ENCODE results near the gene CTDP1.

CTDP1 gene

DNA sequence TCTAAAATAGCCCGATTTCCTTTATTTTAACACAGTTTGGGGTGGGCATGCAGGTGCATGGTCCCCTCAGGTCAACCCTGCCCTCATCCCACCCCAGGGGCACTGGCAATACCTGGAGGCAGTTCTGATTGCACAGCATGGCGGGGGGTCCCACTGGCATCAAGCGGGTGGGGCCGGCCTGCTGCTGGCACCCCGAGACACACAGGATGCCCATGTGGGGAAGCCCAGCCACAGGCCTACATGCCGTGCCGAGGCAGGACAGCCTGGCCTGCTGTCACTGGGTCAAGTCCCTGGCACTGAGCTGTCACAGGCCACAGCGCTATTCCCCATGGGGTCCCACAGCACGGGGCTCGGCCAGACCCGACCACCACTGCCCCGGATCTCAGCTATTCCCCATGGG lies 106.2 kb downstream of the CTDP1 start:
- TF ChIP-seq, protein P1, sequence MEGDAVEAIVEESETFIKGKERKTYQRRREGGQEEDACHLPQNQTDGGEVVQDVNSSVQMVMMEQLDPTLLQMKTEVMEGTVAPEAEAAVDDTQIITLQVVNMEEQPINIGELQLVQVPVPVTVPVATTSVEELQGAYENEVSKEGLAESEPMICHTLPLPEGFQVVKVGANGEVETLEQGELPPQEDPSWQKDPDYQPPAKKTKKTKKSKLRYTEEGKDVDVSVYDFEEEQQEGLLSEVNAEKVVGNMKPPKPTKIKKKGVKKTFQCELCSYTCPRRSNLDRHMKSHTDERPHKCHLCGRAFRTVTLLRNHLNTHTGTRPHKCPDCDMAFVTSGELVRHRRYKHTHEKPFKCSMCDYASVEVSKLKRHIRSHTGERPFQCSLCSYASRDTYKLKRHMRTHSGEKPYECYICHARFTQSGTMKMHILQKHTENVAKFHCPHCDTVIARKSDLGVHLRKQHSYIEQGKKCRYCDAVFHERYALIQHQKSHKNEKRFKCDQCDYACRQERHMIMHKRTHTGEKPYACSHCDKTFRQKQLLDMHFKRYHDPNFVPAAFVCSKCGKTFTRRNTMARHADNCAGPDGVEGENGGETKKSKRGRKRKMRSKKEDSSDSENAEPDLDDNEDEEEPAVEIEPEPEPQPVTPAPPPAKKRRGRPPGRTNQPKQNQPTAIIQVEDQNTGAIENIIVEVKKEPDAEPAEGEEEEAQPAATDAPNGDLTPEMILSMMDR (conservative IDR thresholded peaks at IDR 0.05; ENCODE audit: low read depth): no peak
- ChIA-PET CTCF (no interaction called here), POLR2A (ENCODE audit: low non-redundant PET) (no interaction called here)
- no peak for DNase-seq (ENCODE audit: low spot score)
- no peak overlapping the region for H3K27ac ChIP-seq

DNA sequence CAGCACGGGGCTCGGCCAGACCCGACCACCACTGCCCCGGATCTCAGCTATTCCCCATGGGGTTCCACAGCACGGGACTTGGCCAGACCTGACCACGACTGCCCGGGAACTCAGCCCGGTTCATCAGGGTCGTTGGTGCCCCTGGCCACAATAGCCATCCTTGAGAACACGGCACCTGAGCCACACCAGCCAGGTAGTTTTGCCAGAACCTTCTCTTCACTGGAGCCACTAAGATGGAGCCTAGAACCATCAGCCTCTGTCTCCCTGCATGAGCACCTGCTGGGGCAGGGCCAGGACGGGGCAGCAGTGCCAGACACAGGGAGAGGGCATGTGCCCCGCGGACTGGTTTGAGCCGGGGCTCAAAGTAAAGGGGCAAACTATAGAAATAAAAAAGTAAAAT lies 106.7 kb downstream of the CTDP1 start:
- ChIA-PET CTCF (no interaction called here), POLR2A (ENCODE audit: low non-redundant PET) (no interaction called here)
- no peak overlapping the region for H3K27ac ChIP-seq
- no peak for DNase-seq (ENCODE audit: low spot score)
- TF ChIP-seq, protein P1 (conservative IDR thresholded peaks at IDR 0.05; ENCODE audit: low read depth): no peak

DNA sequence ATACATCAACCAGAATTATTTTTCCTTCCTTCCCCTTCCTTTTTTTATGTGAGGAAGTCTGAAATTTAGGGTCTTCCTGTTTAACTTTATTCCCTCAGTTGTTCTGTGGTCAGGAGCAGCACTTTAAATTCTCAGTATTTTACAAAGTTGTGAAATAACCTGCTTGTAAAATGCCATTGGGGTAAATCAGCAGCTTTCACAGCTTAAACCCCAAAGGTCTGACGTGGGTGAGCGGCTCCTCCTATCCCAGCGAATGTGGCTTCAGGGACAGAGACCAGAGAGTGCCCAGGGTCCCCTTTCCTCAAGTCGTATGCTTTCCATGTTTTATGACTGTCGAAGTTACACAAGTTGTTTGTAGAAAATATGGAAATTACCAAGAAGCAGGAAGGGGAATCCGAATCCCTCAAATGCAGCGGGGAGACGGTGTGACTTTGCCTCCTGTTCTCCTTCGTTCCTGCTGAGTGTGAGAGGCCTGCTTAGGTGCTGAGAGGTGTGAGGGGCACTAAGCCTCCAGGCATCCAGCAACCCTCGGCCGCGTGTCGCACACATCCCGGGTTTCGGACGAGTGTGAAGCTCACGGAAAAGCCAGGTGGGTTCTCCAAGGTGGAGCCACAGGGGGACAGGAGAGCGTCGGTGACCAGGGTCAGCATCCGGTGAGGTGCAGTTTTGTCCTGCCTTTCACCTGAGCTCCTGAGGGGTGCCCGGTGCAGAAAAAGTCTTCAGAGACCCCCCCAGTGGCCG lies 107.4 kb downstream of the CTDP1 start:
- TF ChIP-seq, protein P1 (conservative IDR thresholded peaks at IDR 0.05; ENCODE audit: low read depth): no peak
- H3K27ac ChIP-seq: no peak overlapping the region
- no peak for DNase-seq (ENCODE audit: low spot score)
- ChIA-PET POLR2A (ENCODE audit: low non-redundant PET) (no interaction called here), CTCF (no interaction called here)

DNA sequence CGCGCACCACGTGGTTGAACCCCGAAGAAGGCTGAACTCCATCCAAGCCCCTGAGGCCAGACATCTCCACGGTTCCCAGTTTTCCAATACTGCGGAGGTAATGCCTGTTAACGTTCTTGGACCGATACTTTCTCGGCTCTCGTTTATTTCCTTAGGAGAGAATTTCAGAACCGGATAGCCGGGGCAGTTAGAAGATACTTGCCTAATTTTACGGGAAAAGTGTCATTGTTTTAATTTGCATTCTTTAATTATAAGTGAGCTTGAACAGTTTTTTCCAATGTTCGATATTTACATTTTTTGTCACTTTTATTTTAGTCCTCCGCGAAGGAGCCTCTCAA lies 107.9 kb downstream of the CTDP1 start:
- ChIA-PET POLR2A (ENCODE audit: low non-redundant PET) (no interaction called here), CTCF (no interaction called here)
- no peak overlapping the region for H3K27ac ChIP-seq
- no peak for DNase-seq (ENCODE audit: low spot score)
- TF ChIP-seq, protein P1 (conservative IDR thresholded peaks at IDR 0.05; ENCODE audit: low read depth): no peak

DNA sequence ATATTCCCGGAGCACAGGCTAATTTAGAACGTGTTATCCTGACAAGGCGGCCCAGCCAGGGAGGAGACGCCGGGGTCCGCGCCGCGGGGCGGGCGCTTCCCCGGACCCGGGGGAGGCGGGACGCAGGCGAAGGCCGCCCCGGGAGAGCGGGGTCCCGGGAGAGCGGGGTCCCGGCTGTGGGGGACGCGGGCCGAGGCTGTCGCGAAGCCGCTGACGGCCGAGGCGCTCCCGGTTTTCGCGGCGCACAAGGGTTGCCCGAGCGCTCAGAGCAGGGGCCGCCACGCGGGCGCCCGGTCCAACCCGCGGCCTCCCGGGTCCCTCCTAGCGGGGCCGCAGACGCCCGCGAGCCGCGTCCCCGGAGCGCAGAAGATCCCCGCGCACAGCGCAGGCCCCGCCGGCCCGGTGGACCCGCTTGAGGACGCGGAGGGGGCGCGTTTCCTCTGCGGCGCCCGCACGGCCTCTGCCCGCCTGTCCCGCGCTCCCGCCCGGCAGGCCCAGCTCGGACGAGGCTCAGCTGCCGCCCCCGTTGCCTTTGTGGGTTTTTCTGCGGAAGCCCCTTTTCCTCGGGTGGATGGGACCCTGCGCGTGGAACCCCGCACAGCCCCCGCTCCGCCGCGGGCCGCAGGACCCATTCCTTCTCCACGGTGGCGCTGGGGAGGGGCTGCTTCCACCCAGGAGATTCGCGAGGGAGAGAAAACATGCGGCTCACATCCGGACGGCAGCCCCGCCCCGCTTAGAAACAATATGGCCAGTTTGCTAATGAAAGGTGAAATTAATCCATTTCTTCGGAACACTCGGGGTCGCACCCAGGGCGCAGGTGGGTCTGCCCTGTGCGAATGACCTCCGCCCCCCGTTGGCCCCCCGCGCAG lies 108.5 kb downstream of the CTDP1 start:
- POLR2A ChIA-PET (ENCODE audit: low non-redundant PET): no interaction called here
- peak; percentile 23 for DNase-seq (ENCODE audit: low spot score)
- TF ChIP-seq, protein P1 (conservative IDR thresholded peaks at IDR 0.05; ENCODE audit: low read depth): no peak
- no peak overlapping the region for H3K27ac ChIP-seq
- CTCF ChIA-PET: no interaction called here

DNA sequence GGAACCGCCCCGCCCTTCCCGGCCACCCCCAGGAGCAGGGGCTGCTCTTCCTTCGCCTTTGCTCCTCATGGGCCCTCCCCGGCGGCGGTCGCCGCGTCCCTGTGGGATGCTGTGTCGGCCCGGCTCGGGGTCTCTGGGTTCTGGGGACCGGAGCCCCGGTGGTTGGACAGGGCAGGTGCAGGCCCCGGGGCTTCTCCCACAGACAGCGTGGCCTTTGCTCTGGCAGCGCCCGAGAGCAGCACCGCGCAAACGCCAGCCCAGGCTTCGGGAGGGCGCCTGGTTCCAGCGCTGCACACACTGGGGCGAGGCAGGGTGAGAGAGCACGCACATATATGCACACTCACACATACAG lies 109.1 kb downstream of the CTDP1 start:
- H3K27ac ChIP-seq: no peak overlapping the region
- TF ChIP-seq, protein P1 (conservative IDR thresholded peaks at IDR 0.05; ENCODE audit: low read depth): no peak
- POLR2A ChIA-PET (ENCODE audit: low non-redundant PET): no interaction called here
- DNase-seq (ENCODE audit: low spot score): no peak
- CTCF ChIA-PET: no interaction called here

All from RWPE1 (cell line).